SK-N-SH (cell line): ENCODE data around the gene TECPR2. TPM values are rescaled to one million over a fixed set of nuclear protein-coding genes. Genes with fewer than 3 reads are reported as not detected.

Source experiments
- CTCF ChIA-PET: fragments of 300-600, 350-600 bp; formaldehyde crosslinking; extraction: SDS; loops from one replicate; lab custom pipeline; 2021; lab: Yijun Ruan, JAX
- POLR2A ChIA-PET: fragments of 350-600 bp; sonication (Branson Sonifier 250); formaldehyde crosslinking; extraction: SDS; loops from one replicate; lab custom pipeline; 2020; ENCODE audit warnings: antibody characterized with exemption, inconsistent platforms; lab: Yijun Ruan, JAX
- DNase-seq: peaks from one replicate; pipeline ENCODE4 v3.0.0; 2012
- H2AFZ ChIP-seq: fragments of 200-600 bp; sonication (generic); 2 replicates; pipeline ENCODE4 v1.8.1; 2016; ENCODE audit warnings: antibody characterized with exemption, mild to moderate bottlenecking, low read depth
- H3F3A ChIP-seq: fragments of 200-600 bp; sonication (generic); replicated peaks from 2 replicates; pipeline ENCODE3; 2016; ENCODE audit warnings: antibody characterized with exemption, mild to moderate bottlenecking; ENCODE audit not compliant: insufficient read depth
- H3K27ac ChIP-seq, 2 experiments: fragments of 200-500 bp in 1 of 2; fragments of 200-600 bp in 1 of 2; sonication (Bioruptor generic) in 1 of 2; sonication (generic), shearing (Covaris generic) in 1 of 2; 2 replicates each; pipeline versions ENCODE4 v1.5.1 to v1.6.1; 2014 to 2016; ENCODE audit warnings: low read depth in 2 of 2, inconsistent platforms in 1 of 2, low read length in 1 of 2, mild to moderate bottlenecking in 1 of 2, mixed read lengths in 1 of 2
- H3K27me3 ChIP-seq: fragments of 200-600 bp; sonication (generic), shearing (Covaris generic); 2 replicates; pipeline ENCODE4 v1.6.1; 2016; ENCODE audit warnings: mixed run types; ENCODE audit not compliant: insufficient read depth
- H3K36me3 ChIP-seq, 2 experiments: fragments of 200-500 bp in 1 of 2; fragments of 200-600 bp in 1 of 2; sonication (Bioruptor generic) in 1 of 2; sonication (generic) in 1 of 2; replicated peaks in 1 of 2; 2 replicates each; pipeline versions ENCODE3 to v1.5.1; 2014 to 2016; ENCODE audit warnings: low read length in 1 of 2, mild to moderate bottlenecking in 1 of 2; ENCODE audit not compliant: insufficient read depth in 2 of 2, control insufficient read depth in 1 of 2
- H3K4me1 ChIP-seq, 2 experiments: fragments of 200-500 bp in 1 of 2; fragments of 200-600 bp in 1 of 2; sonication (Bioruptor generic) in 1 of 2; sonication (generic), shearing (Covaris generic) in 1 of 2; 2 replicates each; pipeline versions ENCODE4 v1.5.1 to v1.6.1; 2014 to 2016; ENCODE audit warnings: low read depth in 1 of 2, low read length in 1 of 2, mixed run types in 1 of 2; ENCODE audit not compliant: insufficient read depth in 2 of 2, control insufficient read depth in 1 of 2
- H3K4me2 ChIP-seq: fragments of 200-600 bp; sonication (generic), shearing (Covaris generic); 2 replicates; pipeline ENCODE4 v1.6.1; 2017; ENCODE audit warnings: mixed run types
- H3K4me3 ChIP-seq, 2 experiments: fragments of 200-500 bp in 1 of 2; fragments of 200-600 bp in 1 of 2; sonication (Bioruptor generic) in 1 of 2; sonication (generic), shearing (Covaris generic) in 1 of 2; 2 replicates each; pipeline versions ENCODE4 v1.5.1 to v1.8.1; 2014 to 2016; ENCODE audit warnings: low read depth in 2 of 2, inconsistent platforms in 1 of 2, low read length in 1 of 2, mild to moderate bottlenecking in 1 of 2, mixed read lengths in 1 of 2, moderate library complexity in 1 of 2
- H3K79me2 ChIP-seq: fragments of 200-600 bp; sonication (generic); 2 replicates; pipeline ENCODE4 v1.8.1; 2017; ENCODE audit warnings: mild to moderate bottlenecking; ENCODE audit not compliant: insufficient read depth
- H3K9ac ChIP-seq: fragments of 200-600 bp; sonication (generic); 2 replicates; pipeline ENCODE4 v1.6.1; 2017; ENCODE audit warnings: mixed run types
- H3K9me2 ChIP-seq: fragments of 200-600 bp; sonication (generic); 2 replicates; pipeline ENCODE4 v1.6.1; 2017; ENCODE audit warnings: mixed run types
- H3K9me3 ChIP-seq: fragments of 200-600 bp; sonication (generic); 2 replicates; pipeline ENCODE4 v1.6.1; 2017; ENCODE audit warnings: mixed run types, mild to moderate bottlenecking, moderate library complexity
- H4K20me1 ChIP-seq: fragments of 200-600 bp; sonication (generic); 2 replicates; pipeline ENCODE4 v1.6.1; 2017; ENCODE audit warnings: mild to moderate bottlenecking, mixed run types; ENCODE audit not compliant: insufficient read depth
- CHD2 ChIP-seq: fragments of 150-350 bp; IDR thresholded peaks from 2 replicates; pipeline ENCODE4 v1.6.1; 2018; ENCODE audit warnings: low read length; ENCODE audit not compliant: partially characterized antibody
- CTCF ChIP-seq: fragments of 200-600 bp; sonication (generic); IDR thresholded peaks from 2 replicates; pipeline ENCODE4 v1.6.1; 2017; ENCODE audit warnings: antibody characterized with exemption, mild to moderate bottlenecking, moderate library complexity
- EP300 ChIP-seq, 2 experiments: IDR thresholded peaks; 2 replicates each; pipeline versions ENCODE4 v1.4.0 to v1.6.1; 2012; ENCODE audit warnings: borderline replicate concordance in 1 of 2, low read depth in 1 of 2, low read length in 1 of 2
- EZH2phosphoT487 ChIP-seq: fragments of 200-600 bp; sonication (generic); IDR thresholded peaks from 2 replicates; pipeline ENCODE4 v1.6.1; 2017; ENCODE audit warnings: low read depth, mixed run types, mild to moderate bottlenecking, antibody characterized with exemption, moderate library complexity, borderline replicate concordance
- GABPA ChIP-seq: IDR thresholded peaks from 2 replicates; pipeline ENCODE4 v1.4.0; 2012; ENCODE audit warnings: low read depth, mild to moderate bottlenecking
- GATA2 ChIP-seq: sonication (generic); formaldehyde crosslinking; IDR thresholded peaks from 2 replicates; pipeline ENCODE4 v1.5.0; 2020; ENCODE audit warnings: mild to moderate bottlenecking, missing genetic modification reagents
- IRF3 ChIP-seq: fragments of 150-350 bp; IDR thresholded peaks from 2 replicates; pipeline ENCODE4 v1.6.1; 2016; ENCODE audit warnings: mild to moderate bottlenecking, low read depth, low read length
- JUND ChIP-seq: IDR thresholded peaks from 2 replicates; pipeline ENCODE4 v1.4.0; 2012
- MXI1 ChIP-seq: IDR thresholded peaks from 2 replicates; pipeline ENCODE4 v1.6.1; 2012; ENCODE audit warnings: mild to moderate bottlenecking, low read depth, low read length, improper control_type of control experiment
- NFIC ChIP-seq: IDR thresholded peaks from 2 replicates; pipeline ENCODE4 v1.4.0; 2012; ENCODE audit warnings: borderline replicate concordance
- PBX3 ChIP-seq: IDR thresholded peaks from 2 replicates; pipeline ENCODE4; 2012
- RAD21 ChIP-seq: IDR thresholded peaks from 2 replicates; pipeline ENCODE4 v1.6.1; 2012; ENCODE audit warnings: mild to moderate bottlenecking, low read length
- RCOR1 ChIP-seq: fragments of 150-350 bp; IDR thresholded peaks from 2 replicates; pipeline ENCODE4 v1.6.1; 2017; ENCODE audit warnings: antibody characterized with exemption, low read length
- RXRA ChIP-seq: IDR thresholded peaks from 2 replicates; pipeline ENCODE4 v1.4.0; 2012; ENCODE audit warnings: low read depth, mild to moderate bottlenecking, borderline replicate concordance
- SIN3A ChIP-seq: IDR thresholded peaks from 2 replicates; pipeline ENCODE4 v1.6.1; 2012; ENCODE audit warnings: low read depth, mild to moderate bottlenecking, low read length, moderate library complexity, borderline replicate concordance
- SMC3 ChIP-seq: IDR thresholded peaks from 2 replicates; pipeline ENCODE4 v1.6.1; 2012; ENCODE audit warnings: low read depth, low read length, improper control_type of control experiment
- TAF1 ChIP-seq: IDR thresholded peaks from 2 replicates; pipeline ENCODE4 v1.6.1; 2012; ENCODE audit warnings: low read depth, mild to moderate bottlenecking, low read length, moderate library complexity, borderline replicate concordance
- TCF12 ChIP-seq: IDR thresholded peaks from 2 replicates; pipeline ENCODE4 v1.4.0; 2012
- USF1 ChIP-seq: IDR thresholded peaks from 2 replicates; pipeline ENCODE4 v1.4.0; 2012; ENCODE audit warnings: low read depth, borderline replicate concordance
- USF2 ChIP-seq: fragments of 150-350 bp; IDR thresholded peaks from 2 replicates; pipeline ENCODE4 v1.6.1; 2017; ENCODE audit warnings: antibody characterized with exemption, low read length, low read depth, borderline replicate concordance
- YY1 ChIP-seq: IDR thresholded peaks from 2 replicates; pipeline ENCODE4 v1.4.0; 2012; ENCODE audit warnings: low read depth, mild to moderate bottlenecking
- ZBTB33 ChIP-seq: IDR thresholded peaks from 2 replicates; pipeline ENCODE4 v1.4.0; 2012; ENCODE audit warnings: low read depth, borderline replicate concordance
- WGBS: methylation state at CpG from one replicate; pipeline ENCODE4 v1.1.6; 2017; ENCODE audit warnings: low lambda C conversion rate; 5-methylcytosine and 5-hydroxymethylcytosine counted together
- polyA plus RNA-seq, 3 experiments: library from polyadenylated mRNA; depleted of rRNA; stranded (reverse); fragments of >200 nt; gene quantifications; 2 replicates each; pipeline ENCODE4 v1.2.3, GENCODE V29; 2012

Gene TECPR2
- polyA plus RNA-seq, 1 of the 3 experiments (the other 2 are of a cell fraction): 6.9 TPM

GRCh38 chr14:102516531-102517391 lies 154.0 kb downstream of the TECPR2 start (continued):
- TF ChIP-seq SIN3A (no peak), USF2 (no peak), GATA2 (CRISPR knock-in tag) (no peak), CTCF (peak; percentile 64), YY1 (no peak), EZH2phosphoT487 (no peak), SMC3 (peak; percentile 71), RAD21 (peak; percentile 75), USF1 (no peak)

GRCh38 chr14:102517392-102518062 lies 154.8 kb downstream of the TECPR2 start:
- Histone ChIP-seq H3K36me3 (no peaks in the 10 kb centered on the region), H2AFZ (peak overlapping the region; percentile 86), H3K4me2 (peak overlapping the region; percentile 93), H3K27me3 (no peaks in the 10 kb centered on the region), H3K4me3 (peak overlapping the region; percentile 63 to 66), H4K20me1 (no peaks in the 10 kb centered on the region), H3K9me2 (no peaks in the 10 kb centered on the region), H3F3A (peaks cover 3% of the 10 kb centered on the region), H3K27ac (no peak overlapping the region), H3K4me1 (peaks cover 0 to 4% of the 10 kb centered on the region in 2 experiments; a peak in 1 of 4 replicates), H3K79me2 (no peaks in the 10 kb centered on the region), H3K9ac (peak overlapping the region; percentile 68), H3K9me3 (no peaks in the 10 kb centered on the region)
- no peak for DNase-seq
- ChIA-PET POLR2A (no interaction called here), CTCF (interaction anchor here (0.7 to 2.4 kb wide), 8 partner anchors 9 to 153 kb away, joined by 3 to 30 read pairs (median 4); no protein-coding TSS in a partner anchor)
- 94% methylated on average over 5 of the region's 37 CpGs for WGBS
- TF ChIP-seq GABPA (no peak), NFIC (no peak), EP300 (IDR thresholded peaks at IDR 0.05; ENCODE audit: borderline replicate concordance in 1 of 2, low read depth in 1 of 2, low read length in 1 of 2) (no peak), TAF1 (no peak), IRF3 (no peak), RXRA (no peak), CHD2 (no peak), ZBTB33 (no peak), RCOR1 (no peak), PBX3 (no peak), MXI1 (no peak), TCF12 (no peak), JUND (no peak), SMC3 (no peak), SIN3A (no peak)
